H1 (cell line): Measurements from ENCODE around the gene ZNF500. TPM values are rescaled to one million over a fixed set of nuclear protein-coding genes. Genes with fewer than 3 reads are reported as not detected.

Experiments used
- CTCF ChIA-PET: fragments of 300-600 bp; sonication (Branson Sonifier 250); formaldehyde crosslinking; loops from one replicate; lab custom pipeline; 2021; ENCODE audit not compliant: partially characterized antibody; lab: Charles Lee
- POLR2A ChIA-PET: fragments of 300-600 bp; sonication (Branson Sonifier 250); formaldehyde crosslinking; loops from one replicate; lab custom pipeline; 2021; ENCODE audit warnings: inconsistent platforms; ENCODE audit not compliant: partially characterized antibody; lab: Charles Lee
- DNase-seq, 2 experiments: peaks; one replicate each; pipeline versions ENCODE4 v3.0.0 to v3.0.0-alpha.2; 2010 to 2022; ENCODE audit warnings: low spot score in 2 of 2, low read depth in 1 of 2, mixed read lengths in 1 of 2
- FAIRE-seq: peaks from 2 replicates; lab custom pipeline; 2011; peaks lifted over from hg19 to GRCh38; lab: Jason Lieb, UNC
- H2AFZ ChIP-seq: 2 replicates; pipeline ENCODE4 v1.8.1; 2012; ENCODE audit warnings: low read length, inconsistent platforms
- H2AK5ac ChIP-seq: 2 replicates; pipeline ENCODE4 v1.6.1; 2013; ENCODE audit warnings: low read depth, low read length
- H2BK120ac ChIP-seq: replicated peaks from 2 replicates; pipeline ENCODE3; 2013; ENCODE audit warnings: low read depth, low read length, inconsistent platforms
- H2BK12ac ChIP-seq: 2 replicates; pipeline ENCODE4 v1.6.1; 2013; ENCODE audit warnings: low read depth, low read length
- H2BK15ac ChIP-seq: 2 replicates; pipeline ENCODE4 v1.6.1; 2013; ENCODE audit warnings: low read length
- H2BK20ac ChIP-seq: 2 replicates; pipeline ENCODE4 v1.6.1; 2013; ENCODE audit warnings: low read length
- H2BK5ac ChIP-seq: 2 replicates; pipeline ENCODE4 v1.6.1; 2013; ENCODE audit warnings: low read depth, low read length
- H3K14ac ChIP-seq: 2 replicates; pipeline ENCODE4 v1.6.1; 2013; ENCODE audit warnings: inconsistent platforms; ENCODE audit not compliant: insufficient read length
- H3K18ac ChIP-seq: 2 replicates; pipeline ENCODE4 v1.6.1; 2013; ENCODE audit warnings: low read length; ENCODE audit errors: extremely low read depth
- H3K23ac ChIP-seq: 2 replicates; pipeline ENCODE4 v1.6.1; 2013; ENCODE audit warnings: inconsistent platforms; ENCODE audit not compliant: insufficient read length
- H3K23me2 ChIP-seq: 2 replicates; pipeline ENCODE4 v1.6.1; 2013; ENCODE audit warnings: low read depth, low read length
- H3K27ac ChIP-seq: 2 replicates; pipeline ENCODE4 v1.6.1; 2011; ENCODE audit warnings: low read depth, low read length, inconsistent platforms
- H3K27me3 ChIP-seq, 4 experiments: replicated peaks in 1 of 4; 1 replicate in 1 of 4; 2 replicates in 3 of 4; pipeline versions ENCODE4 v1.6.1 to v1.8.1; 2011 to 2013; ENCODE audit warnings: low read length in 3 of 4, mild to moderate bottlenecking in 3 of 4, inconsistent platforms in 2 of 4, mixed read lengths in 2 of 4, moderate library complexity in 1 of 4; ENCODE audit not compliant: control insufficient read depth in 3 of 4, insufficient read depth in 3 of 4; ENCODE audit errors: extremely low read depth in 1 of 4
- H3K36me3 ChIP-seq, 4 experiments: 2 replicates each; pipeline versions ENCODE4 v1.6.1 to v1.8.1; 2011 to 2013; ENCODE audit warnings: mild to moderate bottlenecking in 4 of 4, low read length in 3 of 4, moderate library complexity in 2 of 4, control low read depth in 1 of 4, inconsistent platforms in 1 of 4; ENCODE audit not compliant: insufficient read depth in 4 of 4, control insufficient read depth in 2 of 4
- H3K4ac ChIP-seq: replicated peaks from 2 replicates; pipeline ENCODE3; 2013; ENCODE audit warnings: low read length, low read depth, mixed read lengths, inconsistent platforms; ENCODE audit not compliant: insufficient read length
- H3K4me1 ChIP-seq, 4 experiments: replicated peaks in 1 of 4; 1 replicate in 1 of 4; 2 replicates in 3 of 4; pipeline versions ENCODE4 v1.6.1 to v1.8.1; 2011 to 2013; ENCODE audit warnings: low read length in 3 of 4, inconsistent platforms in 2 of 4, mixed read lengths in 1 of 4; ENCODE audit not compliant: insufficient read depth in 4 of 4, control insufficient read depth in 3 of 4
- H3K4me2 ChIP-seq, 2 experiments: 2 replicates each; pipeline versions ENCODE4 v1.6.1 to v1.8.1; 2011 to 2013; ENCODE audit warnings: low read depth in 2 of 2, low read length in 2 of 2, control low read depth in 1 of 2, inconsistent platforms in 1 of 2, mild to moderate bottlenecking in 1 of 2; ENCODE audit not compliant: insufficient read depth in 1 of 2
- H3K4me3 ChIP-seq, 4 experiments: fragments of 200-600, 300-600 bp in 1 of 4; sonication (generic), shearing (Covaris generic), sonication (Bioruptor Twin) in 1 of 4; 2 replicates each; pipeline versions ENCODE4 v1.5.1 to v1.8.1; 2011 to 2016; ENCODE audit warnings: low read length in 4 of 4, low read depth in 3 of 4, control low read depth in 2 of 4, inconsistent platforms in 2 of 4, mild to moderate bottlenecking in 2 of 4, mixed read lengths in 1 of 4, moderate library complexity in 1 of 4; ENCODE audit not compliant: insufficient read depth in 2 of 4; ENCODE audit errors: extremely low read depth in 1 of 4
- H3K56ac ChIP-seq: replicated peaks from 2 replicates; pipeline ENCODE3; 2013; ENCODE audit warnings: low read depth, mild to moderate bottlenecking, mixed read lengths, low read length, inconsistent platforms; ENCODE audit not compliant: insufficient read length
- H3K79me1 ChIP-seq: 2 replicates; pipeline ENCODE4 v1.6.1; 2013; ENCODE audit warnings: low read depth, low read length, control low read depth
- H3K79me2 ChIP-seq, 2 experiments: 2 replicates each; pipeline versions ENCODE4 v1.6.1 to v1.8.1; 2012 to 2013; ENCODE audit warnings: low read length in 2 of 2, mild to moderate bottlenecking in 2 of 2, inconsistent platforms in 1 of 2; ENCODE audit not compliant: insufficient read depth in 2 of 2, control insufficient read depth in 1 of 2
- H3K9ac ChIP-seq, 4 experiments: replicated peaks in 1 of 4; 1 replicate in 1 of 4; 2 replicates in 3 of 4; pipeline versions ENCODE4 v1.6.1 to v1.8.1; 2011 to 2013; ENCODE audit warnings: low read depth in 3 of 4, low read length in 3 of 4, control low read depth in 2 of 4, mild to moderate bottlenecking in 2 of 4, moderate library complexity in 2 of 4, inconsistent platforms in 1 of 4; ENCODE audit errors: extremely low read depth in 1 of 4
- H3K9me3 ChIP-seq, 2 experiments: 2 replicates each; pipeline versions ENCODE4 v1.6.1 to v1.8.1; 2012 to 2013; ENCODE audit warnings: mild to moderate bottlenecking in 2 of 2, moderate library complexity in 2 of 2, control low read depth in 1 of 2, inconsistent platforms in 1 of 2, low read depth in 1 of 2, low read length in 1 of 2, mixed read lengths in 1 of 2; ENCODE audit not compliant: insufficient read depth in 2 of 2
- H4K20me1 ChIP-seq, 2 experiments: replicated peaks in 1 of 2; 2 replicates each; pipeline versions ENCODE3 to v1.8.1; 2011 to 2013; ENCODE audit warnings: inconsistent platforms in 2 of 2, low read length in 2 of 2, mild to moderate bottlenecking in 1 of 2; ENCODE audit not compliant: insufficient read depth in 2 of 2, control insufficient read depth in 1 of 2
- H4K5ac ChIP-seq: 2 replicates; pipeline ENCODE4 v1.6.1; 2013; ENCODE audit warnings: low read length, low read depth, mixed read lengths, inconsistent platforms; ENCODE audit not compliant: insufficient read length
- H4K8ac ChIP-seq: 2 replicates; pipeline ENCODE4 v1.8.0; 2013; ENCODE audit warnings: mild to moderate bottlenecking, moderate library complexity, low read length, inconsistent platforms; ENCODE audit not compliant: insufficient read depth; ENCODE audit errors: extremely low read depth
- H4K91ac ChIP-seq: replicated peaks from 2 replicates; pipeline ENCODE3; 2013; ENCODE audit warnings: low read length, mixed read lengths, inconsistent platforms; ENCODE audit not compliant: insufficient read length
- CTBP2 ChIP-seq: IDR thresholded peaks from 2 replicates; pipeline ENCODE4 v1.7.0; 2011; ENCODE audit warnings: borderline replicate concordance, mild to moderate bottlenecking, moderate library complexity, mixed read lengths, low read length; ENCODE audit not compliant: insufficient read depth, insufficient read length
- RFX5 ChIP-seq: IDR thresholded peaks from 2 replicates; pipeline ENCODE4 v1.6.1; 2011; ENCODE audit warnings: low read depth, low read length, improper control_type of control experiment, borderline replicate concordance
- TBP ChIP-seq: IDR thresholded peaks from 2 replicates; pipeline ENCODE4 v1.6.1; 2011; ENCODE audit warnings: low read depth, low read length, improper control_type of control experiment
- TCF12 ChIP-seq: IDR thresholded peaks from 2 replicates; pipeline ENCODE4 v1.6.1; 2011; ENCODE audit warnings: low read depth, mild to moderate bottlenecking, low read length
- WGBS, 2 experiments: shearing (Covaris generic) in 1 of 2; methylation state at CpG; one replicate each; pipeline versions ENCODE4 v1.1.6 to v1.1.7; 2013 to 2015; ENCODE audit warnings: low lambda C conversion rate in 2 of 2, mixed read lengths in 2 of 2, inconsistent platforms in 1 of 2, low coverage in 1 of 2, missing lambda C conversion rate in 1 of 2; ENCODE audit not compliant: insufficient replicate concordance in 2 of 2, insufficient coverage in 1 of 2, insufficient read length in 1 of 2; ENCODE audit errors: extremely low coverage in 1 of 2, missing lambda C conversion rate in 1 of 2; 5-methylcytosine and 5-hydroxymethylcytosine counted together
- polyA plus RNA-seq, 7 experiments: library from polyadenylated mRNA; depleted of rRNA in 3 of 7; stranded (reverse) in 5 of 7; unstranded in 2 of 7; fragments of >200 nt in 5 of 7; fragments of 200-250 nt in 2 of 7; gene quantifications; 1 replicate in 5 of 7; 2 replicates in 1 of 7; 4 replicates in 1 of 7; pipeline versions ENCODE4 v1.2.1 to v1.2.3, GENCODE V29; 2011 to 2013; ENCODE audit warnings: missing spikeins in 2 of 7, mixed read lengths in 2 of 7
- total RNA-seq: library from RNA; stranded (reverse); fragmentation: NEBNext Ultra II Directional; extraction: Animal tissue kit (Norgen Biotek cat#: 25700); gene quantifications from 2 replicates; pipeline ENCODE4 v1.2.1, GENCODE V29; 2021
- TF ChIP-seq, protein P1 (sequence below): IDR thresholded peaks from 2 replicates; pipeline ENCODE4 v1.6.1; 2012; ENCODE audit warnings: inconsistent platforms

Gene ZNF500
- total and polyA plus RNA-seq, 2 of the 8 experiments (the other 6 are each of a cell fraction or from before 2014, with no cell fraction given), result 10.3 to 10.4 TPM

DNA sequence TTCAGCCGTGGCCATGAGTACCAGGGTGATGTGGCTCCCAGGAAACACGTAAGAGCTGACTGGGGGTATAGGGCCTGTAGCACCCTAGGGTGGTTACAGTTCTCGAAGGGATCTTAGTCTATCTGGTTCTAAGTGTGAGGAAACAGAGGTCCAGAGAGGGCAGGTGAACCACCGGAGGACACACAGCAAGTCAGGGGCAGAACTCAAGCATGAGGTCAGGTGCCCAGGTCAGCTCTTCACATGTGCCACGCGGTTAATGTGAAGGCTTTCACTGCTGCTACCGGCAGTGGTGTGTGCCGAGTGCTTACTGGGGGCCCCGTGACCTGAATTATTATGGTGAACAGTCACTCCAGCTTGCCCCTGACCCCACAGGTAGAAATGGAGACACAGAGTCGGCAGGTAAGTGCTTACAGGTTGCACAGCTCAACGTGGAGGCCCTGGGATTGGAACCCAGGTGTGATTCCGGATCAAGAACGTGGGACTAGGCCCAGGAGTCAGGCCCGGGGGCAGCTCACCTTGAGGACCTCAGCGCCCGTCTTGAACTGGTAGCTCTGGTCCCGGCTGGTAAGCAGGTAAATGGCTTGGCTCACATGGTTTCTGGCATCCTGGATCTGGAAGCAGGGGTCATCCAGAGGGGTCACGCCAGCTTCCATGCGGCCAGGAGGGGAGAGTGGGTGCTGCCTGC lies 32.4 kb upstream of the ZNF500 start:
- H2BK5ac ChIP-seq, result no peak overlapping the region
- no peak overlapping the region for H3K56ac ChIP-seq
- no peak overlapping the region for H4K91ac ChIP-seq
- H2BK12ac ChIP-seq, result no peak overlapping the region
- peaks cover 0 to 14% (median 8%) of the 10 kb centered on the region in 4 experiments; a peak in 4 of 7 replicates for H3K4me1 ChIP-seq
- FAIRE-seq (no peak), DNase-seq (no peak)
- H2AK5ac ChIP-seq, result no peak overlapping the region
- ChIA-PET CTCF (interaction anchor here (0.8 to 1.2 kb wide), 2 partner anchors 33 to 37 kb away, joined by 3 read pairs; partner anchors contain the start of gene ZNF500), POLR2A (interaction anchor here (1.6 kb wide), 2 partner anchors 9 to 65 kb away, joined by 4 read pairs; partner anchors contain the start of genes ANKS3 and DNAAF8)
- H3K4me2 ChIP-seq, result no peak overlapping the region
- no peaks in the 10 kb centered on the region for H3K9me3 ChIP-seq
- TF ChIP-seq TCF12 (no peak), TBP (no peak), RFX5 (no peak), CTBP2 (no peak)
- TF ChIP-seq, protein P1, sequence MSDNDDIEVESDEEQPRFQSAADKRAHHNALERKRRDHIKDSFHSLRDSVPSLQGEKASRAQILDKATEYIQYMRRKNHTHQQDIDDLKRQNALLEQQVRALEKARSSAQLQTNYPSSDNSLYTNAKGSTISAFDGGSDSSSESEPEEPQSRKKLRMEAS, result no peak
- H3K36me3 ChIP-seq, result peaks cover 0 to 6% (median 1%) of the 10 kb centered on the region in 4 experiments; a peak in 4 of 8 replicates
- H2BK20ac ChIP-seq, result no peak overlapping the region
- no peaks in the 10 kb centered on the region for H3K79me1 ChIP-seq
- no peaks in the 10 kb centered on the region for H3K79me2 ChIP-seq
- H2BK15ac ChIP-seq, result no peak overlapping the region
- no peak overlapping the region for H3K27ac ChIP-seq
- H3K14ac ChIP-seq, result no peak overlapping the region
- H3K4ac ChIP-seq, result no peak overlapping the region
- no peak overlapping the region for H3K9ac ChIP-seq
- H4K5ac ChIP-seq, result no peak overlapping the region
- no peak overlapping the region for H3K4me3 ChIP-seq
- no peaks in the 10 kb centered on the region for H3K27me3 ChIP-seq
- H3K23ac ChIP-seq, result no peak overlapping the region
- WGBS, 2 experiments, result 92% methylated on average over 19 of the region's 19 CpGs; no CpG with 5 or more reads in 1 of the 2 experiments
- H4K20me1 ChIP-seq, result peaks cover 0 to 7% of the 10 kb centered on the region in 2 experiments
- no peak overlapping the region for H2AFZ ChIP-seq
- H2BK120ac ChIP-seq, result no peak overlapping the region
- peaks cover 8% of the 10 kb centered on the region; the same call in 1 of the 2 replicates for H3K23me2 ChIP-seq
- H4K8ac ChIP-seq, result no peak overlapping the region
- H3K18ac ChIP-seq, result no peak overlapping the region
